GM11168 (cell line): ENCODE measurements around the gene GLI1.

Experiments used
- in situ Hi-C: fragments of 300-500 bp; cut with MboI; formaldehyde crosslinking; loops from one replicate; pipeline ENCODE4 v1.12.0; 2022; ENCODE audit warnings: low sequenced_read_pairs; ENCODE audit not compliant: unreplicated experiment

Gene GLI1

GRCh38 chr12:57459055-57459749 lies 383 bp upstream of the GLI1 start:
- in situ Hi-C loops: loop anchor here (5.0 kb wide), 1 partner anchor 147 kb away; no protein-coding TSS in a partner anchor

- in situ Hi-C loops: no loop called here
Observed at GRCh38 chr12:57460468-57460784, 841 bp downstream of the GLI1 start.

- in situ Hi-C loops: no loop called here
Observed at GRCh38 chr12:57460841-57461275, 1.3 kb downstream of the GLI1 start.

DNA sequence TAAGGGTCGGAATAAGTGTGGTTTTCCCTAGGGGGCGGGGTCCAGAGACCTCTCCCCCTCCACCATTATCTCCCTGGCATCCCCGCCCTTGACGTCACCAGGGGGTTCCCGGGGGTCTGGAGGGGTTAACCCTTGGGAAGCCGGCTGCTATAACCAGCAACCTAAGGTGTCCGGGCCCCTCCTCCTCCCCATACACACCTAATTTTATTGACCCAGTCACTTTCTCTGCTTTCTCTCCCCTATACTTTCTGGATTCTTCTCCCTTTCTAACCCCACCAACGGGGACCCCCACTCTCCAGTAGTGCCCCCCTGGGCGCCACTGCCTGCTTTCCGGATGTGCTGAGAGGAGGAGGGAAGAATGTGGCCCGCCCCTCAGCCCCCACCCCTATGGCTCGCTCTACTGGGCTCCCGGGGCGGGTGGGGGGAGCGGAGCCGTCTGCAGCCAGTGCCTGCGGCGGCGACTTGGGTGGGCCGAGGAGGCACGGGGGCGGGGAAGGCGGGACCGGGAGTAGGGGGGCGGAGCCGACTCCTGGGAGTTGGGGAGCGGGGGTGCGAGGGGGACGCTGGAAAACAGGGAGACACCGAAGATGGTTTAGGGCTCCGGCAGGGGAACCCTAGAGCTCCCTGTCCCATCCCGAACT lies 1.8 kb downstream of the GLI1 start:
- in situ Hi-C loops: no loop called here

GRCh38 chr12:57461917-57462250 lies 2.3 kb downstream of the GLI1 start:
- in situ Hi-C loops: no loop called here

- in situ Hi-C loops: no loop called here
Observed at GRCh38 chr12:57462251-57462911, 2.8 kb downstream of the GLI1 start.

DNA sequence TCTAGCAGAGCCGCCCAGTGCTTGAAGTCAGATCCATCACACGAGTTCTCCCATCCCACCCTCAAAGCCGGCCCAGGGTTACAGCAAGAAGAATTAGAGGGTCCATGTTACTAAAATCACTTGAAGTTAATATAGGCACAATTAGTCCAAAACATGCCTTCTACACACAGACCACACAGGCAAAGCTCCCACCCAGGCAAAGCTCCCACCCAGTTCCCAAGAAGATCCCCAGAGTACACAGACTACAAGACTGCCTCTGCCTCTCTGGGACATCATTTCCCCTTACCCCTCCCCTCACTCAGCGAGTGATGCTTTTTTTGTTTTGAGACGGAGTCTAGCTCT lies 3.3 kb downstream of the GLI1 start:
- in situ Hi-C loops: no loop called here

DNA sequence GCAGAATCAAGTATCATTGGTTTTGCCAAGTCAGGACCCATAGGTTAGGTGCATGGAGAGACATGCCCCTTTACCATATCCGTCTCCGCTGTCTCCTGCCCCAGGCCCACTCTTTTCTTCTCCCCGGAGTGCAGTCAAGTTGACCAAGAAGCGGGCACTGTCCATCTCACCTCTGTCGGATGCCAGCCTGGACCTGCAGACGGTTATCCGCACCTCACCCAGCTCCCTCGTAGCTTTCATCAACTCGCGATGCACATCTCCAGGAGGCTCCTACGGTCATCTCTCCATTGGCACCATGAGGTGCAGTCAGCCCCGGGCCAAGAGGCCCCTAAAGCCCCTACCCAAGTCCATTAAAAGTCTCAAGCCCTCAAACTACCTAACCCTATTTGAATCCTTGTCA lies 5.0 kb downstream of the GLI1 start:
- in situ Hi-C loops: no loop called here

DNA sequence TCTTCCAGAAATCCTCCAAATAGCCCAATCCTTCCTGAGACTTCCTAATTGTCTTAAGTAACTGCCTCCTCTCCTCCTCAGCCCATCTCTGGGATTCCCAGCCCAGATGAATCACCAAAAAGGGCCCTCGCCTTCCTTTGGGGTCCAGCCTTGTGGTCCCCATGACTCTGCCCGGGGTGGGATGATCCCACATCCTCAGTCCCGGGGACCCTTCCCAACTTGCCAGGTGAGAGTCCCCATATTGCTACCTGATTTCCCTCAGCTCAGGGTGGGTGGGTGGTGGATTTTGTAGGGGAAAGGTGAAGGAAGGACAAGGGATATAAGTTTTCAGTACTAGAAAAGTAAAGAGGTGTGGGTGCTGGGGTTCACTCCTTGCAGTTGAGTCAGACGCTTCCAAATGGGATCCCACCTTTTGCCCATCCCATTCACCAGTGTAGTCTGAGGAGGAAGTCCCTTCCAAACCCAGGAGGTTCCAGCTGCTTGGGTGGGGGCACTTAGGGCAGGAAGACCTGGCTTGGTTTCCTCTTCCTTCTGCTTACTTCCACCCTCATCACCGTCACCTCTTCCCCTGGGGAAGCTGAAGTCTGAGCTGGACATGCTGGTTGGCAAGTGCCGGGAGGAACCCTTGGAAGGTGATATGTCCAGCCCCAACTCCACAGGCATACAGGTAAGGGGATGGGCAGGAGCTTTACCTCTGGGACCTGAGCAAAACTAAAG lies 5.6 kb downstream of the GLI1 start:
- in situ Hi-C loops: no loop called here

DNA sequence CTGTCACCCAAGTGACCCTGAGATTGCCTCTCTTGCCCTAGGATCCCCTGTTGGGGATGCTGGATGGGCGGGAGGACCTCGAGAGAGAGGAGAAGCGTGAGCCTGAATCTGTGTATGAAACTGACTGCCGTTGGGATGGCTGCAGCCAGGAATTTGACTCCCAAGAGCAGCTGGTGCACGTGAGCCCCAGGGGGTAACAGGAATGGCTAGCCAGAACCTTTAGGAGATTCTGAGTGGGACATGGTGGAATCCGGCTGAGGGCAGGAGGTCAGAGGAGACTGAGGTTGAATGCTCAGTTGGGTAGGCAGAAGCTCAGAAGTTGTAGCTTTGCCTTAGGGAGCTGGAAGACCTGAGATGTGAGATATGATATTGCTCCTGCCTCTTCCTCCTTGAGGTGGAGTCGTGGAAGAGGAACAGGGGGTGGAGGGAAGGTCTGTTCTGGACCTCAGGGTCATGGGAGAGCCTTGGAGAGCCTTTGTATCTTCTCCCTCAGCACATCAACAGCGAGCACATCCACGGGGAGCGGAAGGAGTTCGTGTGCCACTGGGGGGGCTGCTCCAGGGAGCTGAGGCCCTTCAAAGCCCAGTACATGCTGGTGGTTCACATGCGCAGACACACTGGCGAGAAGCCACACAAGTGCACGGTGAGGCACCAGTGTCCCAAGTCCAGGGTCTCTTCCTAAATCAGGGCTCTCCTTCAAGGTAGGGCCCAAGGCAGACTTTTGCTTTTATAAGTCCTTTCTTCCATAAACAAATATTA lies 6.3 kb downstream of the GLI1 start:
- in situ Hi-C loops: no loop called here

- in situ Hi-C loops: no loop called here
Observed at GRCh38 chr12:57467212-57467874, 7.8 kb downstream of the GLI1 start.

DNA sequence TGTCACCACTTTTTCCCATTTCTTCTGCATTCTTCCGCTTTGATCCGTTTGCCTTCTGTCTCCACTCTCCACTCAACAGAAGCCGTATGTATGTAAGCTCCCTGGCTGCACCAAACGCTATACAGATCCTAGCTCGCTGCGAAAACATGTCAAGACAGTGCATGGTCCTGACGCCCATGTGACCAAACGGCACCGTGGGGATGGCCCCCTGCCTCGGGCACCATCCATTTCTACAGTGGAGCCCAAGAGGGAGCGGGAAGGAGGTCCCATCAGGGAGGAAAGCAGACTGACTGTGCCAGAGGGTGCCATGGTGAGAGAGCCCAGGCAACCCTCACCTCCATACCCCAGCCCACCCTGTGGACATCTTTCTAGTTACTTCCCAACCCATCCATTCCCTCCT lies 8.3 kb downstream of the GLI1 start:
- in situ Hi-C loops: no loop called here

DNA sequence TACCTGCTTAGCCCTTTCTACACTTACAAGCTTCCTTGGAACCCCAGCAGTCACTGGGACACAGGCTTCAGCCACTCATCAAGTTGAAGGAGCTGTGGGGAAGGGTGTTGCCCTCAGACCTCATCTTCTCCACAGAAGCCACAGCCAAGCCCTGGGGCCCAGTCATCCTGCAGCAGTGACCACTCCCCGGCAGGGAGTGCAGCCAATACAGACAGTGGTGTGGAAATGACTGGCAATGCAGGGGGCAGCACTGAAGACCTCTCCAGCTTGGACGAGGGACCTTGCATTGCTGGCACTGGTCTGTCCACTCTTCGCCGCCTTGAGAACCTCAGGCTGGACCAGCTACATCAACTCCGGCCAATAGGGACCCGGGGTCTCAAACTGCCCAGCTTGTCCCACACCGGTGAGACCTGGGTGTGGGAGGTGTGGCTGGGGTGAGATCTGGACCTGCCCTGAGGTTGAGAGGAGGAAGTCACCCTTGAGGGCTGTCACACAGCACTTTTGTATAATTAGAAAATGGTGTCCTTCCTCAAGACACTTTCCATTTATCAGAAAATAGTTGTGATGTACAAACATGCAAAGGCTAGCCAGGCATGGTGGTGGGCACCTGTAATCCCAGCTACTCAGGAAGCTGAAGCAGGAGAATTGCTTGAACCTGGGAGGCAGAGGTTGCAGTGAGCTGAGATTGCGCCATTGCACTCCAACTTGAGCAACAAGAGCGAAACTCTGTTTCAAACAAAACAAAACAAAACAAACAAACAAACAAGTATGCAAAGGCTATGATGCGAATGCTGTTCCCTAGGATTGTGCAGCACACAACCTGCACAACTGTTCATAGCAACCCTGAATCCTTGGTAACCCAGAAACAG lies 9.9 kb downstream of the GLI1 start:
- in situ Hi-C loops: no loop called here

GRCh38 chr12:57470286-57470969 lies 10.8 kb downstream of the GLI1 start:
- in situ Hi-C loops: no loop called here

- in situ Hi-C loops: no loop called here
Observed at GRCh38 chr12:57470970-57471656, 11.5 kb downstream of the GLI1 start.

GRCh38 chr12:57471661-57472060 lies 12.1 kb downstream of the GLI1 start:
- in situ Hi-C loops: no loop called here

DNA sequence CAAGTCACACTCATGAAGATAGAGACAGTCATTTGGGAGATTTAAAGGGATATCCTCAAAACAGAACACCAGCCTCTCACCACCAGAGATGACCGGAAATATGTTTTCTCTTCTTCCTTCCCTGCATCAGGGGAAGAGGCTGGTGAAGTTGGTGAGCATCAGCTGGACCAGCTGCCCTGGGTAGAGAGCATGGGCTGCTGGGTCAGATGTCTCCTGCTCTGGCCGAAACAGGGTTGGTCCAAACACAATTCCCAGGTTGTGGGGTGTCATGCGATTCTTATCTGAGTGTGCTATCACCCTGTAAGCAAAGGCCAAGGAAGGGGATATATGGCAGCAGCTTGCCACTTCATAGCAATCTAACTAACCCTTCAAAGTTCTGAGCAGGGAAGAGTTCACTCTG lies 12.8 kb downstream of the GLI1 start:
- in situ Hi-C loops: no loop called here

GRCh38 chr12:57473392-57473791 lies 13.8 kb downstream of the GLI1 start:
- in situ Hi-C loops: no loop called here
